ENCODE results near the gene LAMTOR3. TPM values are rescaled to one million over a fixed set of nuclear protein-coding genes. Genes with fewer than 3 reads are reported as not detected.

Gene LAMTOR3
- total RNA-seq, 2 donors from 2014 or later = 45.6 to 67.2 TPM

- intact Hi-C loops (cut with DNase I) = no loop called here
- Histone ChIP-seq H3K27ac (no peak overlapping the region), H3K36me3 (no peaks in the 10 kb centered on the region)
Observed at GRCh38 chr4:99845179-99845578, 49.0 kb downstream of the LAMTOR3 start.

GRCh38 chr4:99844048-99844447, 50.2 kb downstream of the LAMTOR3 start:
- H3K36me3 ChIP-seq = no peaks in the 10 kb centered on the region
- H3K27me3 ChIP-seq = no peaks in the 10 kb centered on the region
- TF ChIP-seq CTCF (IDR thresholded peaks at IDR 0.05) = no peak
- no peak overlapping the region for H3K9ac ChIP-seq (ENCODE audit: low read depth in 2 of 2, low read length in 2 of 2)
- no peaks in the 10 kb centered on the region for H3K4me1 ChIP-seq
- H3K27ac ChIP-seq = no peak overlapping the region
- no peak for DNase-seq
- H3K4me3 ChIP-seq = no peak overlapping the region
- no peaks in the 10 kb centered on the region for H3K9me3 ChIP-seq
- intact Hi-C loops (cut with DNase I) = no loop called here

More at GRCh38 chr4:99845179-99845578, 49.0 kb downstream of the LAMTOR3 start:
- no peaks in the 10 kb centered on the region for H3K27me3 ChIP-seq
- no peak overlapping the region for H3K9ac ChIP-seq (ENCODE audit: low read depth in 2 of 2, low read length in 2 of 2)
- H3K4me1 ChIP-seq = no peaks in the 10 kb centered on the region
- no peak for DNase-seq
- no peaks in the 10 kb centered on the region for H3K9me3 ChIP-seq
- H3K4me3 ChIP-seq = no peak overlapping the region
- no peak for TF ChIP-seq CTCF (IDR thresholded peaks at IDR 0.05)

GRCh38 chr4:99843413-99843812, 50.8 kb downstream of the LAMTOR3 start:
- DNase-seq = no peak
- no peak for TF ChIP-seq CTCF (IDR thresholded peaks at IDR 0.05)
- Histone ChIP-seq H3K4me3 (no peak overlapping the region), H3K4me1 (no peaks in the 10 kb centered on the region), H3K27ac (no peak overlapping the region), H3K27me3 (no peaks in the 10 kb centered on the region), H3K9ac (ENCODE audit: low read depth in 2 of 2, low read length in 2 of 2) (no peak overlapping the region), H3K36me3 (no peaks in the 10 kb centered on the region), H3K9me3 (no peaks in the 10 kb centered on the region)
- intact Hi-C loops (cut with DNase I) = no loop called here

- intact Hi-C loops (cut with DNase I) = no loop called here
- Histone ChIP-seq H3K36me3 (no peaks in the 10 kb centered on the region), H3K4me1 (no peaks in the 10 kb centered on the region), H3K9me3 (no peaks in the 10 kb centered on the region), H3K4me3 (no peak overlapping the region), H3K27me3 (no peaks in the 10 kb centered on the region), H3K9ac (ENCODE audit: low read depth in 2 of 2, low read length in 2 of 2) (no peak overlapping the region), H3K27ac (no peak overlapping the region)
- no peak for TF ChIP-seq CTCF (IDR thresholded peaks at IDR 0.05)
- DNase-seq = no peak
Observed at GRCh38 chr4:99841129-99841528, 53.1 kb downstream of the LAMTOR3 start.

GRCh38 chr4:99838927-99839326, 55.3 kb downstream of the LAMTOR3 start:
- Histone ChIP-seq H3K9me3 (no peaks in the 10 kb centered on the region), H3K9ac (ENCODE audit: low read depth in 2 of 2, low read length in 2 of 2) (no peak overlapping the region), H3K36me3 (no peaks in the 10 kb centered on the region), H3K27ac (no peak overlapping the region), H3K4me1 (no peaks in the 10 kb centered on the region), H3K4me3 (no peak overlapping the region), H3K27me3 (no peaks in the 10 kb centered on the region)
- no peak for TF ChIP-seq CTCF (IDR thresholded peaks at IDR 0.05)
- intact Hi-C loops (cut with DNase I) = no loop called here
- no peak for DNase-seq

GRCh38 chr4:99835942-99836341, 58.3 kb downstream of the LAMTOR3 start:
- no peak for DNase-seq
- Histone ChIP-seq H3K27ac (no peak overlapping the region), H3K9me3 (no peaks in the 10 kb centered on the region), H3K4me1 (no peaks in the 10 kb centered on the region), H3K4me3 (no peak overlapping the region), H3K36me3 (no peaks in the 10 kb centered on the region), H3K9ac (ENCODE audit: low read depth in 2 of 2, low read length in 2 of 2) (no peak overlapping the region), H3K27me3 (no peaks in the 10 kb centered on the region)
- TF ChIP-seq CTCF (IDR thresholded peaks at IDR 0.05) = no peak
- intact Hi-C loops (cut with DNase I) = no loop called here
